NCI-H2227 (cell line): Measurements from ENCODE around the gene STRA6.
"Not testable (repeated sequence)": the region's sequence is repeated elsewhere in the genome, so short reads cannot be mapped to it uniquely, and the experiment has no call there.

Experiments
- DNase-seq: peaks from one replicate; lab custom pipeline; 2025; ENCODE audit not compliant: unreplicated experiment; lab: John Stamatoyannopoulos, UW

The STRA6 gene

GRCh38 chr15:74165461-74165860 is 37.1 kb downstream of the STRA6 start:
- DNase-seq = no peak

GRCh38 chr15:74162195-74162536 is 40.4 kb downstream of the STRA6 start:
- DNase-seq = not testable (repeated sequence)

DNA sequence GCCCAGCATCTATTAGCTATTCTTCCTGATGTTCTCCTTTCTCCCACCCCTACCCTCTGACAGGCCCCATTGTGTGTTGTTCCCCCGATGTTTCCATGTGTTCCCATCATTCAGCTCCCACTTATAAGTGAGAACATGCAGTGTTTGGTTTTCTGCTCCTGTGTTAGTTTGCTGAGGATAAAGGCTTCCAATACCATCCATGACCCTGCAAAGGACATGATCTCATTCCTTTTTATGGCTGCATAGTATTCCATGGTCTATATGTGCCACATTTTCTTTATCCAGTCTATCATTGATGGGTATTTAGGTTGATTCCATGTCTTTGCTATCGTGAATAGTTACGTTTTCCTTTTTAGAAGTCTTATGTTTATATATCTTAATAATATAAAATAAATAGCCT is 42.2 kb downstream of the STRA6 start:
- not testable (repeated sequence) for DNase-seq

GRCh38 chr15:74159773-74160172 is 42.8 kb downstream of the STRA6 start:
- DNase-seq = peak; percentile 27

DNA sequence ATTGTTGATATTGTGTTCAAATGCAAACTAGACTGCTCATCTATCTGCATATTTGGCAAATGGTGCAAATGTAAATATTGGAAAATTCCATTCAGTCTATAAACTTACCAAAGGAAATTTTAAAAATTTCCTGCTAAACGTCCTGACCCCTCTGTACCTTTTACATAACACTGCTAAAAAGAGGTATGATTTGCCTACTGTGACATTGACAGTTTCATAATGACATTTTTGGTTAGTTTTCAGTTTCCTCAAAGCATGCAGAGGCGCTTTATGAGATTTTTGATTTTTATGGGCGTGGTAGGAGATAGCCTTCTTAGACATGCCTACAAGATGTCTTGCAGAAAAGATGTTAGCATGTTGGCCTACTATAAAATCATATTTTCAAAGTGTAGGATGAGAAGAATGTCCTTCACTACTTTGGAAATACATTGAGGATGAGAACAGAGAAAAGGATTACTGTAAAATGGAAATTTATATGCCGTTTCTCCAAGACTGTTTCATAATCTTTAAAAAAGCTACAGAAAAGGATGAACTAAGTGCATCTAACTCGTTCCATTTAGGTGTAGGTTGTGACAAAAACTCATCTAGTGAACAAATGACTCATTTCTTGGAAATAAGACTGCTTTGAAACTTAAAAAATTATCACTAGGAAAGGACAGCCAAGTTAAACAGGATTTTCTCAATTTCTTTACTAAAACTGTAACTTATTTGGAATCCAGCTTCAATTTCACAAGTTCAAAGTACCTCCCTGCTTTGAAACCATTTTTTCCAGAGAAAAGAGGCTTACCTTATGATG is 43.5 kb downstream of the STRA6 start:
- DNase-seq = no peak

DNA sequence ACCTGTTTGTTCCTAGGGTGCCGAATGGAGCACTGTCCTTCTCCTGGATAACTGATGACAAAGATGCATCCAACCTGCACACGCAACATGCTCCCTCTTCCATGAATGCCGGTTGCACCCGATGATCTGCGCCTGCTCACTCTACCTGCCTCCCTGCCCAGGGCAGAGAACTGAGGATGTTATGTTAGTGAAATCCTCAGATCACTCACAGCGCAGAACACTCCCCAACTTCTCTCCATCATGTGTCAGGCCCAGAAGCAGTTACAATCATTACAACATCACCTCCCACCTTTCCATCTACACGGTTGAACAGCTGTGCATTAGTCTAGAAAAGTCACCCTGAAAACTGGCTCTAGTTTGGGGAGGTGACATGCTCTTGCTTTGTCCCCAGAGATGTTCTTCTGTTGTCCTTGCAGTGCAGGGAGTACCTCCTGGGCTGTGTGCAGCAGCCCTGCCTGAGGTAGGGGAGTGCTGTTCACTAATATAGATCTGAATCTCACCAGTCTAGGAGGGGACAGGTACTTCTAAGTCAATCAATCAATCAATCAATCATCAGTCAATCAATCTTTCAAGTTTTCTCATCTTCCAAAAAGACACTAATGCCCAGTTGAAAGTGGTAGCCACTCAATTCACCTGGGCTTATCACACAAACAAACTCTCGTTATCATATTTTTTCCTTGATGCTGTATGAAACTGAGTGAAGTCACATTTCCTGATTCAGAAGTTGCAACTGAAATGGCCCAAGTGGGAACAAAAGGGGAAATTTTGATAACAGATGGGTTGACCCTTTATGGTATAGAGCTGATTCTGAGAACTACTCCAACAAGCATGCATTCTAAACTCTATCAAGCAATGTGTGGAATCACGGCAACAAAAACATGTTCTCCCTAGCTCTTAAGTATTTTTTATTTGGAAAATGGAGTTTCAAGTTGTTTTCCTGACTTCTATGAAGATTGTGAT is 44.4 kb downstream of the STRA6 start:
- no peak for DNase-seq

GRCh38 chr15:74156678-74157411 is 45.7 kb downstream of the STRA6 start:
- no peak for DNase-seq

- no peak for DNase-seq
Observed at GRCh38 chr15:74155766-74156417, 46.7 kb downstream of the STRA6 start.

DNA sequence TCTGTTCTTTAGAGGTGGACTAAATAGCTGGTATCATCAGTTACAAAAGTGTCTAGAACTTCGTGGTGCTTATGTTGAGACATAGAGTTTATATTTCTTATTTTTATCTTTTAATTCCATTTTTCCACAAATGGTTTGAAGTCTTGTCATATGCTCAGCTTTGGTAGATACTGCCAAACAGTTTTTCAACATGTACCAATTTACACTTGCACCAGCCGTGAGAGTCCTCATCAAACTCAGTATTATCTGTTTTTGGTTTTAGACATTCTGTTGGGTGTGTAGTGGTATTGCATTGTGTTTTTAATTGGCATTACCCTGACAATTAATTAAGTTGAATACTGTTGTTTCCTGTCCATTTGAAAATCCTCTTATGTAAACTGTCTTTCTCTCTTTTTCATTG is 55.5 kb downstream of the STRA6 start:
- no peak for DNase-seq

- no peak for DNase-seq
Observed at GRCh38 chr15:74146277-74146800, 56.2 kb downstream of the STRA6 start.

DNA sequence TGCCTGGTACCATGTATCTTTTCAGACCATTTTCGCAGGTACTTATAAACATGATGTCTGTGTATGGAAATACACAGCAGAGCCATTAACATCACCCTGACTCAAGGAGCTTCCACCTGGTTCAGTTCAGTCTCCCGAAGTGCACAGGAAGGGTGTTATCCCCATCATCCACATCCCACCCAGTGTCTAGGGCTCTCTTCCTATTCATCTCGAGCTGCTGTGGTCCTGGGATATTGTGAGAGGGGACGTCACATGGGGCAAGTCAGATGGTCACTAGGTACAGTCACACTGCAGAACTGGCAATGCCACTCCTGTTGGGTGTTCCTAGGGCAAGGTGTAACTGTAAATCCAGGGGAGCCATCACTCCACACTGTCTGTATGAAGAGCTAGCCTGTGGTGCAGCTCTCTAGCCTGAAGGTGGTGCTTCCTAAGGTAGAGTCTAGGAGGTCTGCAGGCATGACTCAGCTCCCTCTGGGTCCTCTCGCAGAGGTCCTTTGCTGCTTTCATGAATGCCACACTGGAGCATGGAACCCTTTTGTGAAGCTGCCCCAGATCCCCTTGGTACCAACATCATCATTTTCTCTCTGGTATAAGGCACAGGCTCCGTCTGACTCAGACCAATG is 58.3 kb downstream of the STRA6 start:
- no peak for DNase-seq

DNA sequence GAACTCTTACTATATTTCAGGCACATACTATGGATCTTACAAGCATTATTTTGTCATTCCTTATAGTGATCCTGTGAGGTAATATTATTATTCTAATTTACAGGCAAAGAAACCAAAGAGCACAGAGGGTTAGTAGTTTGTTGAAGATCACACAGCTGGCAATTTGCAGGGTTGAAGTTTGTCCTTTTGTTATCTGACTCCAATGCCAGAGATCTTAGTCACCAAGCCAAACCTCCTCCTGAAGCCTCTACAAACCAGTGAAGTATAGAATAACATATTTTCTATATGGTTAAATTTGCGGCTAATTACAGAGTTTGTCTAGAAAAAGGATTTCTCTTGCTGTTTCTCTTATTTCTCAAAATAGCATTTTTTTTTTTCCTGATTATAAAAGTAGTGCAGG is 61.0 kb downstream of the STRA6 start:
- no peak for DNase-seq

- no peak for DNase-seq
Observed at GRCh38 chr15:74138642-74139041, 63.9 kb downstream of the STRA6 start.

- no peak for DNase-seq
Observed at GRCh38 chr15:74137537-74137894, 65.1 kb downstream of the STRA6 start.

- no peak for DNase-seq
Observed at GRCh38 chr15:74136814-74137536, 65.6 kb downstream of the STRA6 start.

DNA sequence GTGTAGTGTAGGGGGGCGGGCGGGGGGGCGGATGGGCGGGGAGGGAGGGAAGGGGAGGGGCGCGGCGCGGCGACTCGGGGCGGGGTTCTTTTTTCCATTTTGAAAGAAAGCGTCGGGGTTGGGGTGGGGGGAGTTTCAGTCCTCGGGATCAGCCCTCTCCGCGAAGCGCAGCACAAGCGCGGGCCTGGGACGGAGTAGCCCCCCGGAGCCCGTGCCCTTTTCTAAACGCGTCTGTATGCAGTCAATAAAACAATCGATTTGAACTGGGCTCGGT is 66.1 kb downstream of the STRA6 start:
- no peak for DNase-seq

DNA sequence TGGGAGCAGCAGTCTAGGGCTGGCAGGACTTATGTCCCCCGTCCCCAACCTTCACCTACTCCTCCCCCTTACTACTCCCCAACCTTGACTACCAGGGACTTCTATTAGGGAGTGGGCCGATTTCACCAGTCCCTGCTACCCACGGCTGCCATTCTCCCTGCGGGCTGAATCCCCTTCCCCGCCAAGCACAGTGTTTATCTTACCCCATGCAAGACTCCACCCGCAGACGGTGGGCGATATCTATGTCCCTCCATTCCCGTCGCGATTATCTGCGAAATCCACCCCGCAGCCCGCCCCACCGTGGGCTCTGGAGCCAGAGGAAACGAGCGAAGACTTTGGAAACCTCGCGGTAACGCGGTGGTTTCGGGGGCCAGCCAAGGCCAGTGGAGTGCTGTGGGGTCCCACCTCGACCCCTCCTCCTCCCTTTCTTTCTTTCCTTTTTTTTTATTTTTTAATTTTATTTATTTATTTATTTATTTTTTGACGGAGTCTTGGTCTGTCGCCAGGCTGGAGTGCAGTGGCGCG is 67.5 kb downstream of the STRA6 start:
- DNase-seq = no peak

- DNase-seq = no peak
Observed at GRCh38 chr15:74134387-74135027, 68.1 kb downstream of the STRA6 start.

GRCh38 chr15:74133694-74134386 is 68.7 kb downstream of the STRA6 start:
- no peak for DNase-seq
